HepG2 (cell line): ENCODE results near the gene ITGB2. TPM values are rescaled to one million over a fixed set of nuclear protein-coding genes. Genes with fewer than 3 reads are reported as not detected.

Experiments
- BCLAF1 ChIP-seq: fragments of 450-650 bp; IDR thresholded peaks from 2 replicates; pipeline ENCODE4 v1.6.1; 2017; ENCODE audit warnings: mild to moderate bottlenecking
- ISL2 ChIP-seq: sonication (generic); formaldehyde crosslinking; IDR thresholded peaks from 2 replicates; pipeline ENCODE4 v1.5.0; 2020; ENCODE audit warnings: missing genetic modification reagents
- KAT2B ChIP-seq: fragments of 150-350 bp; IDR thresholded peaks from 2 replicates; pipeline ENCODE4 v1.6.1; 2014; ENCODE audit warnings: low read depth, low read length, borderline replicate concordance
- LBX2 ChIP-seq: sonication (generic); formaldehyde crosslinking; IDR thresholded peaks from 2 replicates; pipeline ENCODE4 v1.5.0; 2020; ENCODE audit warnings: missing genetic modification reagents, mild to moderate bottlenecking, borderline replicate concordance
- MTA1 ChIP-seq: sonication (generic); formaldehyde crosslinking; IDR thresholded peaks from 2 replicates; pipeline ENCODE4 v1.4.0; 2020; ENCODE audit warnings: missing genetic modification reagents, mild to moderate bottlenecking, borderline replicate concordance
- PHF5A ChIP-seq: IDR thresholded peaks from one replicate; pipeline ENCODE4 v1.6.1; 2018; ENCODE audit warnings: low read depth, missing genetic modification reagents; ENCODE audit not compliant: unreplicated experiment
- STAT5B ChIP-seq: sonication (generic); formaldehyde crosslinking; IDR thresholded peaks from 2 replicates; pipeline ENCODE4 v1.4.0; 2020; ENCODE audit warnings: missing genetic modification reagents
- SUZ12 ChIP-seq: fragments of 150-350 bp; IDR thresholded peaks from 2 replicates; pipeline ENCODE4 v1.6.1; 2014; ENCODE audit warnings: low read depth, low read length
- TBL1XR1 ChIP-seq: fragments of 150-350 bp; IDR thresholded peaks from 2 replicates; pipeline ENCODE4 v1.6.1; 2014; ENCODE audit warnings: borderline replicate concordance, low read length; ENCODE audit not compliant: partially characterized antibody
- ZFYVE20 ChIP-seq: sonication (generic); formaldehyde crosslinking; IDR thresholded peaks from 2 replicates; pipeline ENCODE4 v1.8.0; 2023; ENCODE audit warnings: low read depth, mild to moderate bottlenecking, moderate library complexity, missing genetic modification reagents, borderline replicate concordance
- ZNF292 ChIP-seq: sonication (generic); formaldehyde crosslinking; IDR thresholded peaks from 2 replicates; pipeline ENCODE4 v1.8.1; 2022; ENCODE audit warnings: mild to moderate bottlenecking, low read depth, missing genetic modification reagents, borderline replicate concordance
- ZNF326 ChIP-seq: sonication (generic); formaldehyde crosslinking; IDR thresholded peaks from 2 replicates; pipeline ENCODE4 v1.4.0; 2020; ENCODE audit warnings: missing genetic modification reagents, borderline replicate concordance
- ZNF609 ChIP-seq: sonication (generic); formaldehyde crosslinking; IDR thresholded peaks from 2 replicates; pipeline ENCODE4 v1.4.0; 2020; ENCODE audit warnings: mild to moderate bottlenecking, missing genetic modification reagents, borderline replicate concordance
- ZNF841 ChIP-seq: sonication (generic); formaldehyde crosslinking; IDR thresholded peaks from 2 replicates; pipeline ENCODE4 v1.8.1; 2023; ENCODE audit warnings: missing genetic modification reagents, borderline replicate concordance
- polyA plus RNA-seq, 8 experiments: library from polyadenylated mRNA; depleted of rRNA in 3 of 8; stranded (reverse) in 7 of 8; unstranded in 1 of 8; fragments of >200 nt; fragmentation: Illumina TruSeq in 4 of 8; extraction: Trizol in 4 of 8; gene quantifications; 2 replicates each; pipeline versions ENCODE4 v1.2.1 to v1.2.3, GENCODE V29; 2011 to 2016; ENCODE audit warnings: low read depth in 4 of 8, missing spikeins in 1 of 8, mixed read lengths in 1 of 8; ENCODE audit not compliant: insufficient read depth in 1 of 8
- total RNA-seq, 5 experiments: library from RNA; depleted of rRNA; stranded (reverse); fragments of >200 nt; fragmentation: Illumina TruSeq; extraction: Trizol; gene quantifications; 2 replicates each; pipeline ENCODE4 v1.2.3, GENCODE V29; 2016; ENCODE audit warnings: low read depth in 1 of 5
- TF ChIP-seq, protein P1 (sequence below): sonication (generic); formaldehyde crosslinking; IDR thresholded peaks from 2 replicates; pipeline ENCODE4 v1.4.0; 2020; ENCODE audit warnings: mild to moderate bottlenecking, missing genetic modification reagents
- TF ChIP-seq, protein P2 (sequence below): sonication (generic); formaldehyde crosslinking; conservative IDR thresholded peaks from 2 replicates; pipeline ENCODE4 v1.4.0; 2020; ENCODE audit warnings: missing genetic modification reagents

The ITGB2 gene
- total and polyA plus RNA-seq, 2 of the 13 experiments (the other 11 are each of a cell fraction or from before 2014, with no cell fraction given), result 4.2 to 18.0 TPM

- TF ChIP-seq ISL2 (peak; percentile 78), ZNF326 (CRISPR knock-in tag) (no peak), SUZ12 (no peak), ZNF609 (CRISPR knock-in tag) (peak; percentile 62; the same call in 1 of the 2 replicates), TBL1XR1 (no peak), MTA1 (CRISPR knock-in tag) (peak; percentile 60; the same call in 1 of the 2 replicates), ZNF292 (no peak), PHF5A (CRISPR knock-in tag) (no peak), ZNF841 (CRISPR knock-in tag) (peak; percentile 65; the same call in 1 of the 2 replicates), STAT5B (CRISPR knock-in tag) (peak; percentile 72; the same call in 1 of the 2 replicates), ZFYVE20 (CRISPR knock-in tag) (no peak), LBX2 (CRISPR knock-in tag) (no peak), BCLAF1 (no peak), KAT2B (no peak)
- TF ChIP-seq, protein P1, sequence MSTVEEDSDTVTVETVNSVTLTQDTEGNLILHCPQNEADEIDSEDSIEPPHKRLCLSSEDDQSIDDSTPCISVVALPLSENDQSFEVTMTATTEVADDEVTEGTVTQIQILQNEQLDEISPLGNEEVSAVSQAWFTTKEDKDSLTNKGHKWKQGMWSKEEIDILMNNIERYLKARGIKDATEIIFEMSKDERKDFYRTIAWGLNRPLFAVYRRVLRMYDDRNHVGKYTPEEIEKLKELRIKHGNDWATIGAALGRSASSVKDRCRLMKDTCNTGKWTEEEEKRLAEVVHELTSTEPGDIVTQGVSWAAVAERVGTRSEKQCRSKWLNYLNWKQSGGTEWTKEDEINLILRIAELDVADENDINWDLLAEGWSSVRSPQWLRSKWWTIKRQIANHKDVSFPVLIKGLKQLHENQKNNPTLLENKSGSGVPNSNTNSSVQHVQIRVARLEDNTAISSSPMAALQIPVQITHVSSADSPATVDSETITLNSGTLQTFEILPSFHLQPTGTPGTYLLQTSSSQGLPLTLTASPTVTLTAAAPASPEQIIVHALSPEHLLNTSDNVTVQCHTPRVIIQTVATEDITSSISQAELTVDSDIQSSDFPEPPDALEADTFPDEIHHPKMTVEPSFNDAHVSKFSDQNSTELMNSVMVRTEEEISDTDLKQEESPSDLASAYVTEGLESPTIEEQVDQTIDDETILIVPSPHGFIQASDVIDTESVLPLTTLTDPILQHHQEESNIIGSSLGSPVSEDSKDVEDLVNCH (CRISPR knock-in tag), result 0 out of 2 replicates have a peak, but pooled peaks have one; percentile 35
- TF ChIP-seq, protein P2, sequence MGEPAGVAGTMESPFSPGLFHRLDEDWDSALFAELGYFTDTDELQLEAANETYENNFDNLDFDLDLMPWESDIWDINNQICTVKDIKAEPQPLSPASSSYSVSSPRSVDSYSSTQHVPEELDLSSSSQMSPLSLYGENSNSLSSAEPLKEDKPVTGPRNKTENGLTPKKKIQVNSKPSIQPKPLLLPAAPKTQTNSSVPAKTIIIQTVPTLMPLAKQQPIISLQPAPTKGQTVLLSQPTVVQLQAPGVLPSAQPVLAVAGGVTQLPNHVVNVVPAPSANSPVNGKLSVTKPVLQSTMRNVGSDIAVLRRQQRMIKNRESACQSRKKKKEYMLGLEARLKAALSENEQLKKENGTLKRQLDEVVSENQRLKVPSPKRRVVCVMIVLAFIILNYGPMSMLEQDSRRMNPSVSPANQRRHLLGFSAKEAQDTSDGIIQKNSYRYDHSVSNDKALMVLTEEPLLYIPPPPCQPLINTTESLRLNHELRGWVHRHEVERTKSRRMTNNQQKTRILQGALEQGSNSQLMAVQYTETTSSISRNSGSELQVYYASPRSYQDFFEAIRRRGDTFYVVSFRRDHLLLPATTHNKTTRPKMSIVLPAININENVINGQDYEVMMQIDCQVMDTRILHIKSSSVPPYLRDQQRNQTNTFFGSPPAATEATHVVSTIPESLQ (CRISPR knock-in tag), result no peak
These were observed 18.9 kb upstream of the ITGB2 start, which contains the start of gene SLX9 (continued) for GRCh38 chr21:44939532-44940115.
